Neutrophil (primary cell): ENCODE data around the gene AADACL4.

Experiments used
- H3K27ac ChIP-seq: fragments of 200-600 bp; sonication (generic); 2 replicates; pipeline ENCODE4 v1.5.1; 2016; ENCODE audit warnings: mild to moderate bottlenecking, moderate library complexity
- H3K27me3 ChIP-seq: fragments of 200-600 bp; sonication (generic); 2 replicates; pipeline ENCODE4 v1.6.0; 2016; ENCODE audit warnings: mild to moderate bottlenecking
- H3K36me3 ChIP-seq: fragments of 200-600 bp; sonication (generic); 2 replicates; pipeline ENCODE4 v1.5.1; 2017
- H3K4me1 ChIP-seq, 2 experiments: fragments of 200-600 bp in 1 of 2; sonication (generic) in 1 of 2; 1 replicate in 1 of 2; 2 replicates in 1 of 2; pipeline versions ENCODE4 v1.5.1 to v1.6.1; 2013 to 2016; ENCODE audit warnings: low read depth in 1 of 2, low read length in 1 of 2, mild to moderate bottlenecking in 1 of 2, moderate library complexity in 1 of 2; ENCODE audit not compliant: control insufficient read depth in 1 of 2, insufficient read depth in 1 of 2
- H3K4me3 ChIP-seq, 2 experiments: fragments of 200-600 bp in 1 of 2; sonication (generic) in 1 of 2; 1 replicate in 1 of 2; 2 replicates in 1 of 2; pipeline ENCODE4 v1.5.1; 2013 to 2016; ENCODE audit warnings: low read depth in 1 of 2, low read length in 1 of 2, mild to moderate bottlenecking in 1 of 2, moderate library complexity in 1 of 2
- H3K9me3 ChIP-seq: fragments of 200-600 bp; sonication (generic); 2 replicates; pipeline ENCODE4 v1.5.1; 2016
- TF ChIP-seq, protein P1 (sequence below): fragments of 200-600 bp; sonication (generic); IDR thresholded peaks from 2 replicates; pipeline ENCODE4 v1.5.1; 2016; ENCODE audit warnings: antibody characterized with exemption

Gene AADACL4

DNA sequence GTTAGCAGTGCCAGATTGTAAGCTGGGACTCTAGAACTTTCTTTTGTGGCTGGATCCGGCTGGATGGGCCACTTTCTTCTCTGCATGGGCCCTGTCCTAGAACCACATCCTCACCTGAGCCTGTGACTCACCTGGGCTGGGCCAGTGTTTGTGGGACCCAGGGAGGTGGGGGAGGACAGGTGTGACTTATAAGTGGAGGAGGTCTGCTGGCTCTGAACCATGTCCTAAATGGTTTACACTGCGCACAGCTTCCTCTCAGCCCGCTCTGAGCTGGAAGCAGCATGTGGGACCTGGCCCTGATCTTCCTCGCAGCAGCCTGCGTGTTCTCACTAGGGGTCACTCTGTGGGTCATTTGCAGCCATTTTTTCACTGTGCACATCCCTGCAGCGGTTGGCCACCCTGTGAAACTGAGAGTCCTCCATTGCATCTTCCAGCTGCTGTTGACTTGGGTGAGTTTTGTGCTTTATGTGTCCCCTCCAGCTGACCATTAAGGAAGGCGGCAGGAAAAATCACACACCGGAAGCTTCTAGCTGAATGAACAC is 72.1 kb downstream of the AADACL4 start, which contains the start of gene AADACL3:
Gene AADACL3 (plus strand): TSS at position 215 of the 542 bp plus-strand sequence. CDS start 67 bp downstream, at position 282.
- H3K4me3 ChIP-seq, result no peak within 1 kb of the TSS
- no peaks in the 10 kb centered on the region for H3K9me3 ChIP-seq
- H3K27me3 ChIP-seq, result no peaks in the 10 kb centered on the region
- peak within 1 kb of the TSS; percentile 76 for H3K27ac ChIP-seq
- H3K4me1 ChIP-seq, result peaks cover 70 to 72% of the 10 kb centered on the region in 2 experiments
- TF ChIP-seq, protein P1, sequence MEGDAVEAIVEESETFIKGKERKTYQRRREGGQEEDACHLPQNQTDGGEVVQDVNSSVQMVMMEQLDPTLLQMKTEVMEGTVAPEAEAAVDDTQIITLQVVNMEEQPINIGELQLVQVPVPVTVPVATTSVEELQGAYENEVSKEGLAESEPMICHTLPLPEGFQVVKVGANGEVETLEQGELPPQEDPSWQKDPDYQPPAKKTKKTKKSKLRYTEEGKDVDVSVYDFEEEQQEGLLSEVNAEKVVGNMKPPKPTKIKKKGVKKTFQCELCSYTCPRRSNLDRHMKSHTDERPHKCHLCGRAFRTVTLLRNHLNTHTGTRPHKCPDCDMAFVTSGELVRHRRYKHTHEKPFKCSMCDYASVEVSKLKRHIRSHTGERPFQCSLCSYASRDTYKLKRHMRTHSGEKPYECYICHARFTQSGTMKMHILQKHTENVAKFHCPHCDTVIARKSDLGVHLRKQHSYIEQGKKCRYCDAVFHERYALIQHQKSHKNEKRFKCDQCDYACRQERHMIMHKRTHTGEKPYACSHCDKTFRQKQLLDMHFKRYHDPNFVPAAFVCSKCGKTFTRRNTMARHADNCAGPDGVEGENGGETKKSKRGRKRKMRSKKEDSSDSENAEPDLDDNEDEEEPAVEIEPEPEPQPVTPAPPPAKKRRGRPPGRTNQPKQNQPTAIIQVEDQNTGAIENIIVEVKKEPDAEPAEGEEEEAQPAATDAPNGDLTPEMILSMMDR, result no peak
- H3K36me3 ChIP-seq, result no peaks in the 10 kb centered on the region
